ENCODE data around the gene LIPC.

Gene LIPC

DNA sequence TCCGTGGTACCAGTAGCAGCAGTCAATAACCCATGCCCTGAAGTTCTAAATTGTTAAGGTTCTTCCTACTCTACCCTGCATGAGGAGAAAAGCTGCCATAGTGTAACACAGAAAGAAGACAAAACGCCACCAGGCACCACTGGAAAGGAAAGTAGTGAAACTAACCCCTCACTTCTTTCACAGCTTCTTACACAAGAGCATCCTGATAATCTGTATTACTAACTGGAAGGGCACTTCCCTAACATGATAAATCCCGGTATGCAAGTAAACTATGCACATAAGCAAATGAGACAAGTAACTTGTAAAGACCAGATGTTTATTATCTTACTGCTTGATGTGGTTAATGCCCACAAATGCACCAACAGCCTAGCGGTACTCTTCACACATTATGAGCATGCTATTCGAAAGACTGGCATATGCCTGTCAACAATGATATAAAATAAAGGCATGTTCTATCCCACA lies 176.4 kb downstream of the LIPC start:
- no peaks in the 10 kb centered on the region for H3F3A ChIP-seq (ENCODE audit: insufficient read depth)
- H3K27ac ChIP-seq (ENCODE audit: low read depth, low read length), result no peak overlapping the region
- H3K9ac ChIP-seq (ENCODE audit: low read length), result no peak overlapping the region
- no peak overlapping the region for H3K4me2 ChIP-seq (ENCODE audit: low read depth, low read length, poor library complexity, severe bottlenecking)
- no peak overlapping the region for H2AFZ ChIP-seq (ENCODE audit: low read depth, low read length, severe bottlenecking)
- no peaks in the 10 kb centered on the region for H3K9me2 ChIP-seq (replicated peaks; ENCODE audit: insufficient read depth, low read length)
- no peaks in the 10 kb centered on the region for H3K79me2 ChIP-seq (ENCODE audit: insufficient read depth, low read length)
- no peaks in the 10 kb centered on the region for H4K20me1 ChIP-seq (ENCODE audit: low read depth, low read length)
- H3K27me3 ChIP-seq (ENCODE audit: low read length), result no peaks in the 10 kb centered on the region
- H3K36me3 ChIP-seq (ENCODE audit: low read length), result peaks cover 3% of the 10 kb centered on the region; the same call in 1 of the 2 replicates
- no peaks in the 10 kb centered on the region for H3K9me3 ChIP-seq (ENCODE audit: insufficient read depth, low read length)
- TF ChIP-seq, protein P1, sequence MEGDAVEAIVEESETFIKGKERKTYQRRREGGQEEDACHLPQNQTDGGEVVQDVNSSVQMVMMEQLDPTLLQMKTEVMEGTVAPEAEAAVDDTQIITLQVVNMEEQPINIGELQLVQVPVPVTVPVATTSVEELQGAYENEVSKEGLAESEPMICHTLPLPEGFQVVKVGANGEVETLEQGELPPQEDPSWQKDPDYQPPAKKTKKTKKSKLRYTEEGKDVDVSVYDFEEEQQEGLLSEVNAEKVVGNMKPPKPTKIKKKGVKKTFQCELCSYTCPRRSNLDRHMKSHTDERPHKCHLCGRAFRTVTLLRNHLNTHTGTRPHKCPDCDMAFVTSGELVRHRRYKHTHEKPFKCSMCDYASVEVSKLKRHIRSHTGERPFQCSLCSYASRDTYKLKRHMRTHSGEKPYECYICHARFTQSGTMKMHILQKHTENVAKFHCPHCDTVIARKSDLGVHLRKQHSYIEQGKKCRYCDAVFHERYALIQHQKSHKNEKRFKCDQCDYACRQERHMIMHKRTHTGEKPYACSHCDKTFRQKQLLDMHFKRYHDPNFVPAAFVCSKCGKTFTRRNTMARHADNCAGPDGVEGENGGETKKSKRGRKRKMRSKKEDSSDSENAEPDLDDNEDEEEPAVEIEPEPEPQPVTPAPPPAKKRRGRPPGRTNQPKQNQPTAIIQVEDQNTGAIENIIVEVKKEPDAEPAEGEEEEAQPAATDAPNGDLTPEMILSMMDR (IDR thresholded peaks at IDR 0.05; ENCODE audit: insufficient read depth, low read length, poor library complexity, severe bottlenecking), result no peak
- TF ChIP-seq EZH2phosphoT487 (conservative IDR thresholded peaks at IDR 0.05; ENCODE audit: low read length), result no peak
- H3K4me3 ChIP-seq (ENCODE audit: insufficient read depth, low read length, poor library complexity, severe bottlenecking), result no peak overlapping the region

DNA sequence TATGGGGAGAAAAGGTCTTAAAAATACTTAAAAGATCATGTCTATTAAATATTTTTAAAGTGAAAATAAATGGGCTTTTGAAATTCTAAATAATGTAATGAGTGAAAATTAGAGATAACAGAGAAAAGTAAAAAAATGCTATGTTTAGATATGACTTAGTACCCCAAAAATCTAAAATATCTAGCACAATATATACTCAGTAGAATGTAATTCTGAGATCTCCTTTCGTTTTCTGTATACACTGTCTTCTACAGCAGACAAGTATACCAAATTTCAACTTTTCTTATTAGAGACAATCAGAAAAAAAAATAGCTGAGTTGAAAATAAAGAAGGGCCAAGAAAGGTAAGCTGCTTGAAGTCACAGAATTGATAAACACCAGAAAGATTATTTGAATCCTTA lies 176.9 kb downstream of the LIPC start:
- H3K4me3 ChIP-seq (ENCODE audit: insufficient read depth, low read length, poor library complexity, severe bottlenecking), result no peak overlapping the region
- H3K27me3 ChIP-seq (ENCODE audit: low read length), result no peaks in the 10 kb centered on the region
- no peaks in the 10 kb centered on the region for H3F3A ChIP-seq (ENCODE audit: insufficient read depth)
- H3K9ac ChIP-seq (ENCODE audit: low read length), result no peak overlapping the region
- no peaks in the 10 kb centered on the region for H3K9me2 ChIP-seq (replicated peaks; ENCODE audit: insufficient read depth, low read length)
- no peaks in the 10 kb centered on the region for H3K79me2 ChIP-seq (ENCODE audit: insufficient read depth, low read length)
- peaks cover 3% of the 10 kb centered on the region; the same call in 1 of the 2 replicates for H3K36me3 ChIP-seq (ENCODE audit: low read length)
- H2AFZ ChIP-seq (ENCODE audit: low read depth, low read length, severe bottlenecking), result no peak overlapping the region
- H4K20me1 ChIP-seq (ENCODE audit: low read depth, low read length), result no peaks in the 10 kb centered on the region
- no peak overlapping the region for H3K27ac ChIP-seq (ENCODE audit: low read depth, low read length)
- H3K9me3 ChIP-seq (ENCODE audit: insufficient read depth, low read length), result no peaks in the 10 kb centered on the region
- TF ChIP-seq, protein P1 (IDR thresholded peaks at IDR 0.05; ENCODE audit: insufficient read depth, low read length, poor library complexity, severe bottlenecking), result no peak
- TF ChIP-seq EZH2phosphoT487 (conservative IDR thresholded peaks at IDR 0.05; ENCODE audit: low read length), result no peak
- no peak overlapping the region for H3K4me2 ChIP-seq (ENCODE audit: low read depth, low read length, poor library complexity, severe bottlenecking)

DNA sequence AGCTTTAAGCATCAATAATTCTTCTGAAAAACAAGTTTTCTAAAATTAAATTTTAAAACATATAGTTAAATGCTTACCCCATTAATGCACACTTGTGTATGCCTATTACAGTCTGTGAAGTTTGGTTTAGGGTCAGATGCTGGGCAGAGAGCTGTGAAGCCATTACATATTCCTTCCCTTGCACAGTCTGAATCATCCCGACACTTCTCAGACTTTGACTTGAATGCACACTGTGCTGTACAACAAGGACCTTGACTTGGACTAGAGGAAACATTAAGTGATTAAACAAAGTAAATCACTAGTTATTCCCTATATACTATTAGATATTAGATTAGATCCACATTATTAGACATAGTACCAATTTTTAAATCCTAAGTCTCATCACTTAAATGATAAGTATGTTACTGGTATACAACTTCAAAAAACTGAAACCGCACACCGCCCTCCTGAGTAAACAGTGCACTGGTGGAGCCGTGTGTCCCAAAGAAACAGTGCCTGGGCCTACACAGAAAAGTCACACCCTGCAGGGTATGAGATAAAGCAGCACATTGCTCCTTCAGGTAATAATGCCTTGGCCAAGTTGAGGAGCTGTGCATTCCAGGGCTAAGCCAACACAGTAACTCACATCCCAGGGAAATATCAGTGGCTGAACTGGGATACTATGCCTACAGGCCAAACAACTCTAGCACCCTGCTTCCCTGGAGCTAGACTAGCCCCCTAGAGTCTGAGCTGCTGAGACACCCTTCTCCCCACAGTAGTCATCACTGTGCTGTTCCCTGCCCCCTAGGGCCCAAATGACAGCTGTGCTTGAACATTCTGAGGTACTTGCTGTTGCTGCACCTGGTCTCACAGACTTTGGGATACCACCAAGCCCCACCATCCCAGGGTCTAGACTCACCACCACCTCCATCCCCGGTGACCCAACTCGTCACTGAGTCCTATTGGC lies 180.2 kb downstream of the LIPC start:
- no peak overlapping the region for H3K4me2 ChIP-seq (ENCODE audit: low read depth, low read length, poor library complexity, severe bottlenecking)
- no peaks in the 10 kb centered on the region for H3F3A ChIP-seq (ENCODE audit: insufficient read depth)
- H3K27me3 ChIP-seq (ENCODE audit: low read length), result no peaks in the 10 kb centered on the region
- H3K9ac ChIP-seq (ENCODE audit: low read length), result no peak overlapping the region
- H3K9me3 ChIP-seq (ENCODE audit: insufficient read depth, low read length), result peaks cover 9% of the 10 kb centered on the region; the same call in 1 of the 2 replicates
- no peaks in the 10 kb centered on the region for H4K20me1 ChIP-seq (ENCODE audit: low read depth, low read length)
- no peaks in the 10 kb centered on the region for H3K9me2 ChIP-seq (replicated peaks; ENCODE audit: insufficient read depth, low read length)
- H3K4me3 ChIP-seq (ENCODE audit: insufficient read depth, low read length, poor library complexity, severe bottlenecking), result no peak overlapping the region
- H3K36me3 ChIP-seq (ENCODE audit: low read length), result peaks cover 19% of the 10 kb centered on the region; the same call in 1 of the 2 replicates
- no peak overlapping the region for H3K27ac ChIP-seq (ENCODE audit: low read depth, low read length)
- TF ChIP-seq, protein P1 (IDR thresholded peaks at IDR 0.05; ENCODE audit: insufficient read depth, low read length, poor library complexity, severe bottlenecking), result no peak
- TF ChIP-seq EZH2phosphoT487 (conservative IDR thresholded peaks at IDR 0.05; ENCODE audit: low read length), result no peak
- no peaks in the 10 kb centered on the region for H3K79me2 ChIP-seq (ENCODE audit: insufficient read depth, low read length)
- H2AFZ ChIP-seq (ENCODE audit: low read depth, low read length, severe bottlenecking), result no peak overlapping the region
